Thoracic aorta (tissue), 2 donors: ENCODE measurements around the gene MYL12A. TPM values are rescaled to one million over a fixed set of nuclear protein-coding genes. Genes with fewer than 3 reads are reported as not detected.

Source experiments
- ATAC-seq: fragments of 150-250 bp; one replicate; pipeline ENCODE4 v1.8.0; 2017; ENCODE audit warnings: low read depth; ENCODE audit not compliant: insufficient number of reproducible peaks, low FRiP score
- DNase-seq: peaks from one replicate; pipeline ENCODE4 v3.0.0-alpha.2; 2020; ENCODE audit warnings: low spot score
- H3K27ac ChIP-seq, 2 donors: fragments of 200-600 bp; sonication (generic); 1 replicate in 1 of 2; 2 replicates in 1 of 2; pipeline ENCODE4 v1.5.1; 2016; ENCODE audit warnings: mild to moderate bottlenecking in 2 of 2, moderate library complexity in 2 of 2
- H3K27me3 ChIP-seq: fragments of 200-600 bp; sonication (generic); replicated peaks from 2 replicates; pipeline ENCODE4 v1.6.0; 2016; ENCODE audit warnings: mild to moderate bottlenecking; ENCODE audit not compliant: insufficient read depth
- H3K36me3 ChIP-seq: fragments of 200-600 bp; sonication (generic); one replicate; pipeline ENCODE4 v1.5.1; 2016
- H3K4me1 ChIP-seq, 2 donors: fragments of 200-600 bp; sonication (generic); 1 replicate in 1 of 2; 2 replicates in 1 of 2; pipeline versions ENCODE4 v1.5.1 to v1.6.0; 2016; ENCODE audit warnings: low read depth in 2 of 2, mild to moderate bottlenecking in 1 of 2; ENCODE audit not compliant: control insufficient read depth in 1 of 2
- H3K4me3 ChIP-seq: fragments of 200-600 bp; sonication (generic); 2 replicates; pipeline ENCODE4 v1.5.1; 2016; ENCODE audit warnings: mild to moderate bottlenecking
- H3K9me3 ChIP-seq: fragments of 200-600 bp; sonication (generic); 2 replicates; pipeline ENCODE4 v1.5.1; 2016
- CTCF ChIP-seq: fragments of 200-600 bp; sonication (generic); IDR thresholded peaks from one replicate; pipeline ENCODE4 v1.5.1; 2019; ENCODE audit warnings: antibody characterized with exemption
- total RNA-seq, 2 donors: library from RNA; depleted of rRNA; stranded (reverse); fragments of >200 nt; gene quantifications; one replicate each; pipeline versions ENCODE4 v1.1.0 to v1.2.3, GENCODE V29; 2016

Gene MYL12A
- total RNA-seq, 2 donors from 2014 or later: 451 to 800 TPM

- ATAC-seq: no peak
- H3K9me3 ChIP-seq: no peaks in the 10 kb centered on the region
- no peaks in the 10 kb centered on the region for H3K36me3 ChIP-seq
- no peaks in the 10 kb centered on the region for H3K4me1 ChIP-seq
- H3K4me3 ChIP-seq: no peak overlapping the region
- DNase-seq: no peak
- no peak overlapping the region for H3K27ac ChIP-seq
- no peak for TF ChIP-seq CTCF
- no peaks in the 10 kb centered on the region for H3K27me3 ChIP-seq
These were observed 36.3 kb downstream of the MYL12A start for GRCh38 chr18:3283908-3284307.

- TF ChIP-seq CTCF: no peak
These were observed 36.9 kb downstream of the MYL12A start for GRCh38 chr18:3284501-3284900.

GRCh38 chr18:3286159-3286558 is 38.6 kb downstream of the MYL12A start:
- no peaks in the 10 kb centered on the region for H3K27me3 ChIP-seq
- H3K9me3 ChIP-seq: no peaks in the 10 kb centered on the region
- H3K36me3 ChIP-seq: no peaks in the 10 kb centered on the region
- H3K27ac ChIP-seq: no peak overlapping the region
- DNase-seq (no peak), ATAC-seq (no peak)
- H3K4me3 ChIP-seq: no peak overlapping the region
- H3K4me1 ChIP-seq: no peaks in the 10 kb centered on the region
- TF ChIP-seq CTCF: no peak

More at GRCh38 chr18:3284501-3284900, 36.9 kb downstream of the MYL12A start:
- no peaks in the 10 kb centered on the region for H3K36me3 ChIP-seq
- no peaks in the 10 kb centered on the region for H3K9me3 ChIP-seq
- no peaks in the 10 kb centered on the region for H3K27me3 ChIP-seq
- no peak overlapping the region for H3K27ac ChIP-seq
- H3K4me3 ChIP-seq: no peak overlapping the region
- H3K4me1 ChIP-seq: no peaks in the 10 kb centered on the region
- ATAC-seq (no peak), DNase-seq (no peak)

GRCh38 chr18:3293196-3293951 is 45.8 kb downstream of the MYL12A start:
- no peak overlapping the region for H3K4me3 ChIP-seq
- TF ChIP-seq CTCF: no peak
- H3K36me3 ChIP-seq: no peaks in the 10 kb centered on the region
- H3K4me1 ChIP-seq: peaks cover 3 to 10% of the 10 kb centered on the region in 2 donors
- no peak overlapping the region for H3K27ac ChIP-seq
- no peaks in the 10 kb centered on the region for H3K27me3 ChIP-seq
- DNase-seq (no peak), ATAC-seq (no peak)
- H3K9me3 ChIP-seq: peaks cover 2% of the 10 kb centered on the region

GRCh38 chr18:3294435-3295080 is 47.0 kb downstream of the MYL12A start:
- H3K27ac ChIP-seq: no peak overlapping the region
- H3K4me3 ChIP-seq: no peak overlapping the region
- no peaks in the 10 kb centered on the region for H3K36me3 ChIP-seq
- no peaks in the 10 kb centered on the region for H3K27me3 ChIP-seq
- H3K9me3 ChIP-seq: peaks cover 7% of the 10 kb centered on the region
- TF ChIP-seq CTCF: no peak
- ATAC-seq (no peak), DNase-seq (no peak)
- H3K4me1 ChIP-seq: peaks cover 3 to 10% of the 10 kb centered on the region in 2 donors
